GM19455 (cell line): ENCODE measurements around the gene CCDC63.
"Not testable (repeated sequence)": the region's sequence is repeated elsewhere in the genome, so short reads cannot be mapped to it uniquely, and the experiment has no call there.

Experiments
- ATAC-seq: cut with Tn5 transposase; IDR thresholded peaks from one replicate; pipeline ENCODE4 v1.9.1; 2021; ENCODE audit not compliant: unreplicated experiment

Gene CCDC63

DNA sequence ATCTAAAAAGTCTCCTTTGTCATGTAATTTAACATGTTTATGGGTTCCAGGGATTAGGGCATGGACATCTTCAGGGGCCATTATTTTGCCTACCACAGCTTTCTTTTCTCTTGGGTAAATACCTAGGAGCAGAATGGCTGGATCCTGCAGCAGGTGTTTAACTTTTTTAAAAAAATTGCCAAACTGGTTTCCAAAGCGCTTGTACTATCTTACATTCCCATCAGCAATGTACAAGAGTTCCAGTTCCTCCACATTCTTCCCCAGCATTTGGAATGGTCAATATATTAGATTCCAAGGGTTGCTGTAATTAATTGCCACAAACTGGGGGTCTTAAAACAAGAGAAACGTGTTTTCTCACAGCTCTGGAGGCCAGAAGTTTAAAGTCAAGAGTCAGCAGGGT, 101.3 kb downstream of the CCDC63 start:
- no peak for ATAC-seq

DNA sequence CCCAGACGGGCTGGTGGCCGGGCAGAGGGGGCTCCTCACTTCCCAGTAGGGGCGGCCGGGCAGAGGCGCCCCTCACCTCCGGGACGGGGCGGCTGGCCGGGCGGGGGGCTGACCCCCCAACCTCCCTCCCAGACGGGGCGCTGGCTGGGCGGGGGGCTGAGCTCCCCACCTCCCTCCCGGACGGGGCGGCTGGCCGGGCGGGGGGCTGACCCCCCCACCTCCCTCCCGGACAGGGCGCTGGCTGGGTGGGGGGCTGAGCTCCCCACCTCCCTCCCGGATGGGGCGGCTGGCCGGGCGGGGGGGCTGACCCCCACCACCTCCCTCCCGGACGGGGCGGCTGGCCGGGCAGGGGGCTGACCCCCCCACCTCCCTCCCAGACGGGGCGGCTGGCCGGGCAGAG, 103.7 kb downstream of the CCDC63 start:
- not testable (repeated sequence) for ATAC-seq

DNA sequence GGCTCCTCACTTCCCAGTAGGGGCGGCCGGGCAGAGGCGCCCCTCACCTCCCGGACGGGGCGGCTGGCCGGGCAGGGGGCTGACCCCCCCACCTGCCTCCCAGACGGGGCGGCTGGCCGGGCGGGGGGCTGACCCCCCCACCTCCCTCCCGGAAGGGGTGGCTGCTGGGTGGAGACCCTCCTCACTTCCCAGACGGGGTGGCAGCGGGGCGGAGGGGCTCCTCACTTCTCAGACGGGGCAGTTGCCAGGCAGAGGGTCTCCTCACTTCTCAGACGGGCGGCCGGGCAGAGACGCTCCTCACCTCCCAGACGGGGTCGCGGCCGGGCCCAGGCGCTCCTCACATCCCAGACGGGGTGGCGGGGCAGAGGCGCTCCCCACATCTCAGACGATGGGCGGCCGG, 104.1 kb downstream of the CCDC63 start:
- not testable (repeated sequence) for ATAC-seq
